Aorta (tissue), 5 donors: ENCODE data around the gene LAMTOR3. TPM values are rescaled to one million over a fixed set of nuclear protein-coding genes. Genes with fewer than 3 reads are reported as not detected.
A peak's percentile ranks its signal among the peaks of the same experiment; 100 is the strongest.

Experiments
- ATAC-seq: fragments of 200-7000 bp; cut with Tn5 transposase; one replicate; pipeline ENCODE4 v1.9.1; 2022; ENCODE audit warnings: moderate library complexity; ENCODE audit not compliant: low FRiP score
- DNase-seq, 2 donors: peaks; one replicate each; pipeline ENCODE4 v3.0.0-alpha.2; 2020
- H3K27ac ChIP-seq, 2 donors: one replicate each; pipeline ENCODE4 v1.5.1; 2013; ENCODE audit warnings: low read length in 2 of 2, mild to moderate bottlenecking in 2 of 2, moderate library complexity in 2 of 2, control low read depth in 1 of 2, inconsistent platforms in 1 of 2, low read depth in 1 of 2
- H3K27me3 ChIP-seq, 2 donors: one replicate each; pipeline ENCODE4 v1.6.1; 2013; ENCODE audit warnings: control low read depth in 1 of 2, low read length in 1 of 2, mild to moderate bottlenecking in 1 of 2, moderate library complexity in 1 of 2; ENCODE audit not compliant: insufficient read depth in 2 of 2, control insufficient read depth in 1 of 2
- H3K36me3 ChIP-seq, 2 donors: one replicate each; pipeline ENCODE4 v1.6.1; 2013; ENCODE audit warnings: control low read depth in 1 of 2, low read length in 1 of 2, mild to moderate bottlenecking in 1 of 2; ENCODE audit not compliant: insufficient read depth in 2 of 2, control insufficient read depth in 1 of 2
- H3K4me1 ChIP-seq, 2 donors: one replicate each; pipeline ENCODE4 v1.6.1; 2013; ENCODE audit warnings: low read length in 2 of 2, control low read depth in 1 of 2, mild to moderate bottlenecking in 1 of 2, moderate library complexity in 1 of 2; ENCODE audit not compliant: insufficient read depth in 2 of 2, control insufficient read depth in 1 of 2
- H3K4me3 ChIP-seq, 2 donors: one replicate each; pipeline ENCODE4 v1.5.1; 2013; ENCODE audit warnings: low read length in 2 of 2, control low read depth in 1 of 2, mild to moderate bottlenecking in 1 of 2
- H3K9me3 ChIP-seq: one replicate; pipeline ENCODE4 v1.6.1; 2013; ENCODE audit warnings: mild to moderate bottlenecking, low read length; ENCODE audit not compliant: control insufficient read depth
- WGBS, 2 donors: extraction: QIAGEN DNeasy Blood & Tissue Kit; methylation state at CpG; one replicate each; pipeline ENCODE4 v1.1.7; 2013; 5-methylcytosine and 5-hydroxymethylcytosine counted together
- intact Hi-C, 2 donors: fragments of 100-400 bp; cut with DNase I; formaldehyde crosslinking; loops; one replicate each; pipeline versions ENCODE4 v1.14.2 to v1.15.0; 2022
- polyA plus RNA-seq, 2 donors: library from polyadenylated mRNA; stranded (reverse); fragments of 200-250 nt; gene quantifications; one replicate each; pipeline ENCODE4 v1.2.3, GENCODE V29; 2013
- total RNA-seq, 2 donors: library from RNA; stranded (reverse); fragmentation: NEBNext Ultra II Directional; extraction: Animal tissue kit (Norgen Biotek cat#: 25700); gene quantifications; one replicate each; pipeline ENCODE4 v1.2.1, GENCODE V29; 2021
- donor health status: healthy with polysubstance abuse.
- donor health status: Bipolar disorder and iron deficiency.
- donor health status: DM: no; HTN: no; CAD: no.
- donor health status: DM: no; HTN: no; CAD: no.
- donor health status: DM: yes; HTN: yes; CAD: no.

LAMTOR3 gene
- total and polyA plus RNA-seq, 4 donors: 31.1 to 53.1 (median 34.2) TPM

DNA sequence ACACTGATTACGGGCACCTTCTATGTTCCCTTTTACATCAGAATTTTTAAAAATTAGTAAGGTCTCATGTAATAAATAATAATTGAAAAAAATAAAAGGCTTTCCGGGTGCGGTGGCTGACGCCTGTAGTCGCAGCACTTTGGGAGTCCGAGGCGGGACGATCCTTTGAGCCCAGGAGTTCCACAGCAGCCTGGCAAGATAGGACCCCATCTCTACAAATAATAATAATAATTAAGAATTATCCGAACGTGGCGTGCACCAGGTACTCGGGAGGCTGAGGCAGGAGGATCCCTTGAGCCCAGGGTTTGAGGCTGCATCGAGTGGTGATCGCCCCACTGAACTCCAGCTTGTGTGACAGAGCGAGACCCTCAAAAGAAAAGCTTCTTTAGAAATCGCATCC, 771 bp upstream of the LAMTOR3 start:
- no peak for DNase-seq
- intact Hi-C loops: loop anchor here (5.0 kb wide), 2 partner anchors 52 to 333 kb away; partner anchors contain the start of genes DNAJB14 (in 2 of the 2) and TRMT10A (in 1 of the 2)
- H3K27me3 ChIP-seq: no peaks in the 10 kb centered on the region
- H3K4me3 ChIP-seq: peak overlapping the region in 1 of 2 donors; percentile 84
- no peaks in the 10 kb centered on the region for H3K36me3 ChIP-seq
- no peaks in the 10 kb centered on the region for H3K9me3 ChIP-seq
- ATAC-seq: no peak
- H3K4me1 ChIP-seq: peaks cover 0 to 4% of the 10 kb centered on the region in 2 donors
- no peak overlapping the region for H3K27ac ChIP-seq
- WGBS, 2 donors: 92 to 96% methylated on average over 16 of the region's 16 CpGs

- peak overlapping the region; percentile 84 to 91 for H3K4me3 ChIP-seq
- DNase-seq (no peak), ATAC-seq (no peak)
- H3K4me1 ChIP-seq: peaks cover 0 to 4% of the 10 kb centered on the region in 2 donors
- H3K27me3 ChIP-seq: no peaks in the 10 kb centered on the region
- H3K9me3 ChIP-seq: no peaks in the 10 kb centered on the region
- no peaks in the 10 kb centered on the region for H3K36me3 ChIP-seq
- intact Hi-C loops: loop anchor here (5.0 kb wide), 2 partner anchors 54 to 331 kb away; partner anchors contain the start of genes DNAJB14 (in 2 of the 2) and TRMT10A (in 1 of the 2)
- peak overlapping the region in 1 of 2 donors; percentile 70 for H3K27ac ChIP-seq
- 1% methylated on average over 12 of the region's 12 CpGs for WGBS, 2 donors
These were observed 427 bp downstream of the LAMTOR3 start for GRCh38 chr4:99893839-99894160.

GRCh38 chr4:99893029-99893428, 1.2 kb downstream of the LAMTOR3 start:
- DNase-seq (no peak), ATAC-seq (no peak)
- H3K4me1 ChIP-seq: peaks cover 0 to 4% of the 10 kb centered on the region in 2 donors
- no peaks in the 10 kb centered on the region for H3K27me3 ChIP-seq
- H3K36me3 ChIP-seq: no peaks in the 10 kb centered on the region
- intact Hi-C loops: loop anchor here (5.0 kb wide), 2 partner anchors 54 to 331 kb away; partner anchors contain the start of genes DNAJB14 (in 2 of the 2) and TRMT10A (in 1 of the 2)
- no peak overlapping the region for H3K27ac ChIP-seq
- WGBS, 2 donors: 93 to 94% methylated on average over 8 of the region's 8 CpGs
- no peaks in the 10 kb centered on the region for H3K9me3 ChIP-seq
- no peak overlapping the region for H3K4me3 ChIP-seq

GRCh38 chr4:99891351-99891750, 2.9 kb downstream of the LAMTOR3 start:
- Histone ChIP-seq H3K36me3 (no peaks in the 10 kb centered on the region), H3K4me3 (no peak overlapping the region), H3K4me1 (peaks cover 0 to 4% of the 10 kb centered on the region in 2 donors), H3K27me3 (no peaks in the 10 kb centered on the region), H3K27ac (no peak overlapping the region), H3K9me3 (no peaks in the 10 kb centered on the region)
- intact Hi-C loops: loop anchor here (5.0 kb wide), 2 partner anchors 56 to 329 kb away; partner anchors contain the start of genes DNAJB14 (in 2 of the 2) and TRMT10A (in 1 of the 2)
- WGBS, 2 donors: 64 to 66% methylated on average over 2 of the region's 2 CpGs
- DNase-seq (no peak), ATAC-seq (no peak)

DNA sequence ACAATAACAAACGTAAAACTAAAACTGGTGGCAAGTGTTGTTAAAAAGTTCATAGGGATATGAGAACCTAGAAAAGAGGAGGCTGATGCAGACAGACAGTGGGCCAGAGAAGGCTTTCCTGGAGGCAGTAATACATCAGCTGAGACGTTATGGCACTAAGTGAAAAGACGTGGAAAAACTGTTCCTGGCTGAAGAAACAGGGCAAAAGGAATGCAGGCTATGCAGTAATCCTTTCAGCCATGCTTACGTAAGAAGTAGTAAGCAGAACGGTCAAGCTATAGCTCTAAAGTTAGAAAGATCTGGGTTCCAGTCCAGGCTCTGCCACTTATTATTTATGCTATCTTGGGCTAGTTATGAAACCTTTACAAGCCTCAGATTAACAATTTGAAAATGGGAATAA, 6.4 kb downstream of the LAMTOR3 start:
- no peak overlapping the region for H3K4me3 ChIP-seq
- intact Hi-C loops: loop anchor here (5.0 to 10.0 kb wide), 2 partner anchors 83 to 326 kb away; partner anchors contain the start of gene TRMT10A (in 1 of the 2)
- no peaks in the 10 kb centered on the region for H3K9me3 ChIP-seq
- no peaks in the 10 kb centered on the region for H3K36me3 ChIP-seq
- no peaks in the 10 kb centered on the region for H3K27me3 ChIP-seq
- ATAC-seq: no peak
- H3K27ac ChIP-seq: no peak overlapping the region
- WGBS, 2 donors: 15 to 16% methylated on average over 5 of the region's 5 CpGs
- DNase-seq: no peak
- no peaks in the 10 kb centered on the region for H3K4me1 ChIP-seq

GRCh38 chr4:99886146-99886545, 8.1 kb downstream of the LAMTOR3 start:
- no peaks in the 10 kb centered on the region for H3K27me3 ChIP-seq
- WGBS, 2 donors: 52 to 57% methylated on average over 4 of the region's 4 CpGs
- no peak for ATAC-seq
- no peak for DNase-seq
- no peak overlapping the region for H3K4me3 ChIP-seq
- H3K9me3 ChIP-seq: no peaks in the 10 kb centered on the region
- intact Hi-C loops: loop anchor here (5.0 to 10.0 kb wide), 2 partner anchors 81 to 324 kb away; partner anchors contain the start of gene TRMT10A (in 1 of the 2)
- H3K4me1 ChIP-seq: no peaks in the 10 kb centered on the region
- no peaks in the 10 kb centered on the region for H3K36me3 ChIP-seq
- H3K27ac ChIP-seq: no peak overlapping the region

GRCh38 chr4:99885687-99886086, 8.5 kb downstream of the LAMTOR3 start:
- no peak overlapping the region for H3K4me3 ChIP-seq
- DNase-seq (no peak), ATAC-seq (no peak)
- no peaks in the 10 kb centered on the region for H3K9me3 ChIP-seq
- H3K4me1 ChIP-seq: no peaks in the 10 kb centered on the region
- H3K27ac ChIP-seq: no peak overlapping the region
- H3K27me3 ChIP-seq: no peaks in the 10 kb centered on the region
- peaks cover 0 to 2% of the 10 kb centered on the region in 2 donors for H3K36me3 ChIP-seq
- intact Hi-C loops: loop anchor here (5.0 to 10.0 kb wide), 2 partner anchors 81 to 323 kb away; partner anchors contain the start of gene TRMT10A (in 1 of the 2)

DNA sequence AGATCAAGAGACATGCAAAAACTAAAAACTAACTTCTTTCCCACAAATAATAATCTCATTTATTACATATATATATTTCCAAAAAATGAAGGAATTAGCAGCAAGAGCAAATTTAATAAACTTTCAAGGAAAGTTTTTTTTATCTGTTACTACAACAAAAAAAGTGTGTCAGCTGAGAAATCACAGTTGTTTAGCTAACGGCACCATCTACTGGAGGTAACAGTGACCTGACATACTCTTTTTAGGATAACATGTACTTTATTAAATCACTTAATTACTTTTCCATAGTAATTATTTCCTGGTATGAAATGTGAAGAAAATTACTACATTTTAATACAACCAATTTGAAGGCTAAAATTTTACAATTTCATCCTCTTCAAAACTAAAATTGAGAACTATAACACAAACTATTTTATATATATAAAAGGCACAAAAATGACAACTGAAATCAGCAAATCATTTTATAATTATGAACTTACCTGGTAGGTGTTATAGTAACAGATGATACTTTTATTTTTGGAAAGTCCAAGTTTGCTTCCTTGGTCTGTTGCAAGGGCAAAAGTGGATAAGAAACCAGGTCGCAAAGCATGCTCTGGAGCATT, 9.1 kb downstream of the LAMTOR3 start:
- Histone ChIP-seq H3K36me3 (peaks cover 2 to 5% of the 10 kb centered on the region in 2 donors), H3K4me3 (no peak overlapping the region), H3K27me3 (no peaks in the 10 kb centered on the region), H3K9me3 (no peaks in the 10 kb centered on the region), H3K27ac (no peak overlapping the region), H3K4me1 (no peaks in the 10 kb centered on the region)
- WGBS, 2 donors: 52 to 57% methylated on average over 2 of the region's 2 CpGs
- intact Hi-C loops: loop anchor here (5.0 to 10.0 kb wide), 2 partner anchors 80 to 323 kb away; partner anchors contain the start of gene TRMT10A (in 1 of the 2)
- ATAC-seq: no peak
- DNase-seq: no peak

DNA sequence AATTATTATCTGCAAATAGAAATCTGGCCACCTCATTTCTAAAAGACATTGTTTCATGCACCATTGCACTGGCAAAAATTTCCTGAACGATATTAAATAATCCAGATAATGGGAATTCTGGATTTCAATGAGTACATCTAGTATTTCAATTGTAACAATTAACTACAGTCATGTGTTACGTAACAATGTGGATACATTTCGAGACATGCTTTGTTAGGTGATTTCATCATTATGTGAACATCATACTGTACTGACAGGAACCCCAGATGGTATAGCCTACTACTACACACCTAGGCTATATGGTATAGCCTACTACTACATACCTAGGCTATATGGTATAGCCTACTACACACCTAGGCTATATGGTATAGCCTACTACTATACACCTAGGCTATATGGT, 14.8 kb downstream of the LAMTOR3 start:
- 89 to 93% methylated on average over 3 of the region's 3 CpGs for WGBS, 2 donors

More for the DNA sequence above, 14.8 kb downstream of the LAMTOR3 start:
- Histone ChIP-seq H3K36me3 (peaks cover 5 to 6% of the 10 kb centered on the region in 2 donors), H3K4me1 (no peaks in the 10 kb centered on the region), H3K27ac (no peak overlapping the region), H3K4me3 (no peak overlapping the region), H3K9me3 (no peaks in the 10 kb centered on the region), H3K27me3 (no peaks in the 10 kb centered on the region)
- ATAC-seq (no peak), DNase-seq (no peak)
- intact Hi-C loops: no loop called here
